Anterior cingulate cortex (tissue), 58 donors: Measurements from ENCODE around the gene FBXO28.
A peak's percentile ranks its signal among the peaks of the same experiment; 100 is the strongest.

Source experiments
- DNase-seq, 58 donors: peaks; one replicate each; lab custom pipeline; 2025; lab: John Stamatoyannopoulos, UW

FBXO28 gene

GRCh38 chr1:224095339-224095738, 18.6 kb upstream of the FBXO28 start:
- DNase-seq: no peak

GRCh38 chr1:224095867-224096266, 18.0 kb upstream of the FBXO28 start:
- DNase-seq: no peak

GRCh38 chr1:224096773-224097172, 17.1 kb upstream of the FBXO28 start:
- DNase-seq: no peak

GRCh38 chr1:224098007-224098406, 15.9 kb upstream of the FBXO28 start:
- DNase-seq: no peak

- DNase-seq: no peak
These were observed 7.2 kb upstream of the FBXO28 start for GRCh38 chr1:224106568-224107281.

GRCh38 chr1:224107282-224107625, 6.7 kb upstream of the FBXO28 start:
- no peak for DNase-seq

- no peak for DNase-seq
These were observed 4.9 kb upstream of the FBXO28 start for GRCh38 chr1:224108991-224109390.

GRCh38 chr1:224109981-224110380, 3.9 kb upstream of the FBXO28 start:
- no peak for DNase-seq

- no peak for DNase-seq
These were observed 906 bp upstream of the FBXO28 start for GRCh38 chr1:224113005-224113404.

GRCh38 chr1:224113545-224113917, 380 bp upstream of the FBXO28 start:
- DNase-seq: no peak

- peak in 1 of 58 donors; percentile 50 for DNase-seq
These were observed 870 bp downstream of the FBXO28 start for GRCh38 chr1:224114787-224115175.

GRCh38 chr1:224116131-224116530, 2.2 kb downstream of the FBXO28 start:
- DNase-seq: peak in 1 of 58 donors; percentile 14

GRCh38 chr1:224118688-224119087, 4.8 kb downstream of the FBXO28 start:
- no peak for DNase-seq

- DNase-seq: no peak
These were observed 9.2 kb downstream of the FBXO28 start for GRCh38 chr1:224123136-224123535.

GRCh38 chr1:224124220-224124619, 10.3 kb downstream of the FBXO28 start:
- DNase-seq: no peak

GRCh38 chr1:224127925-224128819, 14.3 kb downstream of the FBXO28 start:
- DNase-seq: no peak

- no peak for DNase-seq
These were observed 17.3 kb downstream of the FBXO28 start for GRCh38 chr1:224131253-224131652.

- DNase-seq: no peak
These were observed 19.0 kb downstream of the FBXO28 start for GRCh38 chr1:224132901-224133300.

GRCh38 chr1:224133741-224134299, 19.9 kb downstream of the FBXO28 start:
- no peak for DNase-seq

GRCh38 chr1:224137518-224137917, 23.6 kb downstream of the FBXO28 start:
- DNase-seq: no peak

- DNase-seq: no peak
These were observed 24.3 kb downstream of the FBXO28 start for GRCh38 chr1:224138198-224138597.

- DNase-seq: no peak
These were observed 27.8 kb downstream of the FBXO28 start for GRCh38 chr1:224141693-224142092.
